HG02610 (cell line): ENCODE results near the gene RILPL2.
"Not testable (repeated sequence)": the region's sequence is repeated elsewhere in the genome, so short reads cannot be mapped to it uniquely, and the experiment has no call there.

ENCODE experiments used
- ATAC-seq: cut with Tn5 transposase; IDR thresholded peaks from one replicate; pipeline ENCODE4 v1.9.1; 2021; ENCODE audit warnings: mild to moderate bottlenecking, moderate library complexity; ENCODE audit not compliant: unreplicated experiment

RILPL2 gene

GRCh38 chr12:123436017-123436964, at the start of gene RILPL2:
Gene RILPL2 (minus strand): TSS chr12:123436684. CDS start chr12:123436420, 264 bp downstream.
- peak; percentile 74 for ATAC-seq

GRCh38 chr12:123485756-123486155, 49.3 kb upstream of the RILPL2 start:
- no peak for ATAC-seq

DNA sequence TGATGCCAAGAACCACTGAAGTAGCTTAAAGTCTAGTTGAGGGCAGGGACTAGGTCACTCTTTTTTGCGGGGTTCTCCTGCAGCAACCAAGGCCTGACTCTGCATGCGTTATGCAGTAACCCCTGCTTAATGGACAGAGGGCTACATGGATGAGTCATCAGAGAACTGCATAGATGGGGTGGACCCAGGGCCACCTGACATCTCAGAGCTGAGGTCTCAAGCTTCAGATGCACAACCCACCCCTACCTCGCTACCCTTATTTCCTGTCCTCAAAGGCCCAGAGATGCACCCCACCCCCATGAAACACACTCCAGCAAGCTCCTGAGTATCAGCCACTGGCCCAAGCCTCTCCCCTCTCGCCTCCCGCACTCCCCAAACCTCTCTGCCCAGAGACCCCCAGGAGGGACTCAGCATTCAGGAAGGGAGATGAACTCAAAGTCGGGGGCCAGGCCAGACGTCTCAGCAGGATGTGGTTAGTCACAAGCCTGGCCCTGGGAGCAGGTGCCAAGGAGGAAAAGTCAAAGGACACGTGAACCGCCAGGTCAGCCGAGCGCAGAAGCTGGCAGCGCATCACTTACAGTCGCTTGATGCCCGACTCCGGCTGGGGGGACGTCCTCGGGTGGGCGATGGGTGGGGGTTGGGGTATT, 47.2 kb upstream of the RILPL2 start:
- ATAC-seq: no peak

GRCh38 chr12:123482876-123483275, 46.4 kb upstream of the RILPL2 start:
- no peak for ATAC-seq

DNA sequence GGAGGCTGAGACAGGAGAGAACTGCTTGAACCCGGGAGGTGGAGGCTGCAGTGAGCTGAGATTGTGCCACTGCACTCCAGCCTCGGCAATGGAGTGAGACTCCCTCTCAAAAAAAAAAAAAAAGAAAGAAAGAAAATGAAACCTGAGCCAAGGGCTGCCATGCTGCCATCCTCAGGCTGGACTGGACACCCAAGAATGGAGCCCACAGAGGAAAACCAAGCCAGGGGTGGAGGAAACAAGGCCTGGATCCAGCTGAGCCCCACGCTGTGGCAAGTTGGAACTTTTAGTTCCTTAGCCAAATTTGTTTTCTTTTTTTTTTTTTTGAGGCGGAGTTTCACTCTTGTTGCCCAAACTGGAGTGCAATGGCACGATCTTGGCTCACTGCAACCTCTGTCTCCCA, 44.8 kb upstream of the RILPL2 start:
- not testable (repeated sequence) for ATAC-seq

GRCh38 chr12:123479442-123480180, 43.1 kb upstream of the RILPL2 start:
- ATAC-seq: no peak

- no peak for ATAC-seq
These were observed 42.3 kb upstream of the RILPL2 start for GRCh38 chr12:123478762-123479161.

GRCh38 chr12:123478069-123478468, 41.6 kb upstream of the RILPL2 start:
- no peak for ATAC-seq

GRCh38 chr12:123475246-123475703, 38.8 kb upstream of the RILPL2 start:
- no peak for ATAC-seq

DNA sequence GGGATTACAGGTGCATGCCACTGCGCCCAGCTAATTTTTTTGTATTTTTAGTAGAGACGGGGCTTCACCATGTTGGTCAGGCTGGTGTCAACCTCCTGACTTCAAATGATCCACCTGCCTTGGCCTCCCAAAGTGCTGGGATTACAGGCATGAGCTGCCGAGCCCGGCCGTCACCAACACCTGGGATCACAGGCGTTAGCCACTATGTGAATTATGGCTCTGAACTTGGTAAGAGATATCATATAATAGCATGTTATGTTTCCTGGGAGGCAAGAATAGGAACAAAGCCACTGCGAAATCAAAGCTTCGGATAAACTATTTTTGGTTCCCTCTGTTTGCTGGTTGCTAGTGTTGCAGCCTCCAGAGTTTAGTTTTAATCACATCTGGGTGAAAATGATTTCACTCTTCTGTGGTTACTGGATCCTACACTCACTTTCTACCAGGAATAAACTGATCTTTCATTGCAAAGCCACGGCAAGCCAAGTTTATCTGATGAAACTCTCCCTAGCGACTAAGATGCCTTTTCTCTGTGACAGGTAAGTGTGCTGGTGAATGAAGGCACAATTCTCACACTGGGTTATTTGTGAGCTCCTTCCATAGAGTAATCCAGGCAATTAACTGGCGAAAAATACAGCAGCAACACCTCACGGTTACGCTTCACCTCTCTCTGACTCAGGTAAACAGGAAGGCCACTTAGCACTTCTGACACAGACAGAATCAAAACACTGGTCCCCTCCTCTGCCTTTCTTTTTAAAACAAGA, 38.2 kb upstream of the RILPL2 start:
- no peak for ATAC-seq

- ATAC-seq: no peak
These were observed 36.0 kb upstream of the RILPL2 start for GRCh38 chr12:123472438-123472849.

DNA sequence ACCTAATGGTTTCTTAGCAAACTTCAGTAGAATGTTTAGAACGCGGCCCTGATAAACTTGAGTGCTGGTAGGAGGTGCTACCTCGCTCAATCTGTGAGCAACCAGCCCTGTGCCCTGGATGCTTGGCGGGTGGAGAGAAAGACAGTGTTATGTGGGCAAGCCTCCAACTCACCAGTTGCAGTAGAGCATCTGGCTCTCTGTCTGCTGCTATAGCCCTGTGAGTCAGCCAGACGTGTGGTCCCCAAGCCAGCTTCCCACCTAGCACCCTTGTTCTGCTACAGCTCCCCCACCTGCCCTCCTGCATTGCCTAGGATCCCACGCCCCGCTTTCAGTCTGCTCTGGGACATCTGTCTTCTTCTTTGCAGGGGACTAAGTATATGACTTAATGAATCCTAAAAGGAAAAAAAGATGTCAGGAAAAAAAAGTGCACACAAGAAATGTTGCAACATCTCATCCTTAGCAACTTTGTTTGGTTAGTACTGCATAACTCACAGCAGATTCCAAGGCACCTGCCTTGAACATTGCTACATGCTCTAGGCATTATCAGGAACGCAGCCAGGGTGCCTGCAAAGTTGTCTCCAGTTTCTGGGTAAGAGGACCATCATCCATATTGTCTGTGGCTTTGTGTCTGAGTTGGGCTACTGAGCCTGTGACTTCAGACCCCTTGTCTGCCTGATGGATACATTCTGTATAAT, 35.0 kb upstream of the RILPL2 start:
- ATAC-seq: no peak

DNA sequence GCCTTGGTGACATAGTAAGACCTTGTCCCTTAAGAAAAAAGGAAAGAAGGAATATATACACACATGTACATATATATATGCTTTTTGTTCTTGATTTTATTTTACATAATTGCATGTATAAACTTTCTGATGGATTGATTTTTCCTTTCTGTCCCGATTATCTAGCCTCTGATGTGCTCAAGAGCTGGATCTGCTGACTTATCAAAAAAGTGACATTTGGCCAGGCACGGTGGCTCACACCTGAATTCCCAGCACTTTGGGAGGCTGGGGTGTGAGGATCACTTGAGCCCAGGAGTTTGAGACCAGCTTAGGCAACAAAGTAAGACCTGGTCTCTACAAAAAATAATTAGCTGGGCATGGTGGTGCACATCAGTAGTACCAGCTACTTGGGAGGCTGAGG, 33.5 kb upstream of the RILPL2 start:
- ATAC-seq: no peak

- peak; percentile 50 for ATAC-seq
These were observed 32.3 kb upstream of the RILPL2 start for GRCh38 chr12:123468786-123469185.

- ATAC-seq: no peak
These were observed 28.6 kb upstream of the RILPL2 start for GRCh38 chr12:123465084-123465483.

- ATAC-seq: not testable (repeated sequence)
These were observed 26.7 kb upstream of the RILPL2 start for GRCh38 chr12:123463174-123463573.

- ATAC-seq: no peak
These were observed 21.7 kb upstream of the RILPL2 start, which contains the start of gene SNRNP35 for GRCh38 chr12:123457980-123458779. Gene SNRNP35 (plus strand): TSS chr12:123458139. CDS start chr12:123465541, 7,402 bp downstream.

GRCh38 chr12:123453165-123453564, 16.7 kb upstream of the RILPL2 start:
- no peak for ATAC-seq

DNA sequence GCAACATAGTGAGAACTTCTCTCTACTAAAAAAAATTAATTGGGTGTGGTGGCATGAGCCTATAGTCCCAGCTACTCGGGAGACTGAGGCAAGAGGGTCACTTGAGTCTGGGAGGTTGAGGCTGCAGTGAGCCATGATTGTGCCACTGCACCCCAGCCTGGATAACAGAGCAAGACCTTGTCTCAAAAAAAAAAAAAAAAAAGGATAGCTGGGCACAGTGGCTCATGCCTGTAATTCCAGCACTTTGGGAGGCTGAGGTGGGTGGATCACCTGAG, 15.7 kb upstream of the RILPL2 start:
- ATAC-seq: not testable (repeated sequence)
